Left renal pelvis (tissue), 4 donors: ENCODE data around the gene AMPH. TPM values are rescaled to one million over a fixed set of nuclear protein-coding genes. Genes with fewer than 3 reads are reported as not detected.
"Not testable (repeated sequence)": the region's sequence is repeated elsewhere in the genome, so short reads cannot be mapped to it uniquely, and the experiment has no call there.

Experiments used
- DNase-seq, 4 donors: peaks; one replicate each; pipeline ENCODE4 v3.0.0-alpha.2; 2013; ENCODE audit warnings: low read depth in 4 of 4, low spot score in 3 of 4
- polyA plus RNA-seq, 4 donors: library from polyadenylated mRNA; unstranded; fragments of 120-200 nt; gene quantifications; one replicate each; pipeline ENCODE4 v1.2.1, GENCODE V29; 2013; ENCODE audit not compliant: insufficient read length in 4 of 4

Gene AMPH
- polyA plus RNA-seq, 4 donors: 15.3 to 18.8 (median 17.3) TPM

- no peak for DNase-seq
Observed at GRCh38 chr7:38360776-38361175, 270.4 kb downstream of the AMPH start.

GRCh38 chr7:38359071-38359601 is 272.0 kb downstream of the AMPH start:
- DNase-seq: not testable (repeated sequence)

- not testable (repeated sequence) for DNase-seq
Observed at GRCh38 chr7:38358273-38358831, 272.8 kb downstream of the AMPH start.

GRCh38 chr7:38354271-38354851 is 276.8 kb downstream of the AMPH start:
- not testable (repeated sequence) for DNase-seq

- not testable (repeated sequence) for DNase-seq
Observed at GRCh38 chr7:38353431-38353881, 277.7 kb downstream of the AMPH start.

GRCh38 chr7:38351601-38352000 is 279.6 kb downstream of the AMPH start:
- DNase-seq: no peak

GRCh38 chr7:38350777-38351176 is 280.4 kb downstream of the AMPH start:
- DNase-seq: not testable (repeated sequence)

- not testable (repeated sequence) for DNase-seq
Observed at GRCh38 chr7:38349869-38350583, 281.1 kb downstream of the AMPH start.

GRCh38 chr7:38349126-38349795 is 281.9 kb downstream of the AMPH start:
- DNase-seq: not testable (repeated sequence)

- not testable (repeated sequence) for DNase-seq
Observed at GRCh38 chr7:38345299-38346172, 285.6 kb downstream of the AMPH start.

- DNase-seq: not testable (repeated sequence)
Observed at GRCh38 chr7:38344741-38345140, 286.4 kb downstream of the AMPH start.

GRCh38 chr7:38342135-38342534 is 289.0 kb downstream of the AMPH start:
- DNase-seq: not testable (repeated sequence)

GRCh38 chr7:38341172-38341705 is 289.9 kb downstream of the AMPH start:
- not testable (repeated sequence) for DNase-seq

GRCh38 chr7:38339953-38340819 is 291.0 kb downstream of the AMPH start:
- no peak for DNase-seq

- not testable (repeated sequence) for DNase-seq
Observed at GRCh38 chr7:38336148-38336515, 295.0 kb downstream of the AMPH start.

- peak in 3 of 4 donors; percentile 43 to 70 (median 50) for DNase-seq
Observed at GRCh38 chr7:38335492-38336147, 295.6 kb downstream of the AMPH start.

GRCh38 chr7:38335128-38335491 is 296.1 kb downstream of the AMPH start:
- no peak for DNase-seq

GRCh38 chr7:38334163-38334562 is 297.0 kb downstream of the AMPH start:
- no peak for DNase-seq
